Panc1 (cell line): ENCODE results near the gene TMOD2. TPM values are rescaled to one million over a fixed set of nuclear protein-coding genes. Genes with fewer than 3 reads are reported as not detected.
A peak's percentile ranks its signal among the peaks of the same experiment; 100 is the strongest.

Experiments
- ATAC-seq: fragments of 200-7000 bp; cut with Tn5 transposase; 2 replicates; pipeline ENCODE4 v1.9.1; 2020; ENCODE audit warnings: mild to moderate bottlenecking, moderate library complexity
- BruUV-seq: library from RNA; stranded (reverse); fragments of 400-500 nt; replicated peaks from 2 replicates; lab custom pipeline; 2021; lab: Mats Ljungman, UMichigan
- CTCF ChIA-PET: fragments of 300-600 bp; sonication (Branson Sonifier 250); formaldehyde crosslinking; loops from one replicate; lab custom pipeline; 2022; ENCODE audit warnings: antibody characterized with exemption; lab: Charles Lee
- POLR2A ChIA-PET: fragments of 300-600 bp; sonication (Branson Sonifier 250); formaldehyde crosslinking; loops from one replicate; lab custom pipeline; 2022; ENCODE audit warnings: antibody characterized with exemption; lab: Charles Lee
- DNase-seq: peaks from one replicate; pipeline ENCODE4 v3.0.0-alpha.2; 2010; ENCODE audit warnings: low read depth, low spot score
- H3K27ac ChIP-seq: 2 replicates; pipeline ENCODE4 v1.5.1; 2011; ENCODE audit warnings: mild to moderate bottlenecking, low read length, inconsistent platforms
- H3K27me3 ChIP-seq: fragments of 200-500 bp; sonication (Bioruptor generic); 2 replicates; pipeline ENCODE4 v1.6.0; 2014; ENCODE audit warnings: low read length, inconsistent platforms; ENCODE audit not compliant: control insufficient read depth, insufficient read depth
- H3K36me3 ChIP-seq: fragments of 200-500 bp; sonication (Bioruptor generic); 2 replicates; pipeline ENCODE4 v1.5.1; 2014; ENCODE audit warnings: inconsistent platforms, mild to moderate bottlenecking, low read length, moderate library complexity; ENCODE audit not compliant: control insufficient read depth, insufficient read depth
- H3K4me1 ChIP-seq: 2 replicates; pipeline ENCODE4 v1.5.1; 2011; ENCODE audit warnings: inconsistent platforms, mild to moderate bottlenecking, low read length, moderate library complexity; ENCODE audit not compliant: control insufficient read depth, insufficient read depth
- H3K4me3 ChIP-seq, 2 experiments: 2 replicates each; pipeline ENCODE4 v1.5.1; 2011 to 2012; ENCODE audit warnings: low read depth in 2 of 2, low read length in 2 of 2, mild to moderate bottlenecking in 2 of 2, inconsistent platforms in 1 of 2, moderate library complexity in 1 of 2
- H3K9me3 ChIP-seq: fragments of 200-500 bp; sonication (Bioruptor generic); 2 replicates; pipeline ENCODE4 v1.5.1; 2014; ENCODE audit warnings: low read depth, mild to moderate bottlenecking, inconsistent platforms, low read length, moderate library complexity; ENCODE audit not compliant: control insufficient read depth, insufficient read depth
- POLR2AphosphoS5 ChIP-seq: IDR thresholded peaks from 2 replicates; pipeline ENCODE4 v1.6.1; 2012; ENCODE audit warnings: mild to moderate bottlenecking, low read depth, low read length, moderate library complexity
- REST ChIP-seq, 2 experiments: IDR thresholded peaks; 2 replicates each; pipeline ENCODE4 v1.6.1; 2011 to 2012; ENCODE audit warnings: low read depth in 2 of 2, control low read depth in 1 of 2, low read length in 1 of 2, mild to moderate bottlenecking in 1 of 2, moderate library complexity in 1 of 2; ENCODE audit not compliant: insufficient read depth in 1 of 2
- SIN3A ChIP-seq: IDR thresholded peaks from 2 replicates; pipeline ENCODE4 v1.6.1; 2012; ENCODE audit warnings: low read depth, mild to moderate bottlenecking, low read length, moderate library complexity, borderline replicate concordance; ENCODE audit not compliant: insufficient read depth
- TCF7L2 ChIP-seq: IDR thresholded peaks from 2 replicates; pipeline ENCODE4 v1.6.1; 2011; ENCODE audit warnings: mild to moderate bottlenecking, low read depth, low read length, inconsistent platforms
- in situ Hi-C: cut with HindIII; loops from 2 replicates; pipeline ENCODE4 v1.10.0; 2016; ENCODE audit warnings: low sequenced_read_pairs, low pct_unique_long_range_greater_than_20kb
- intact Hi-C: fragments of 100-400 bp; cut with micrococcal nuclease; formaldehyde crosslinking; loops from one replicate; pipeline ENCODE4 v1.10.0; 2022; ENCODE audit not compliant: unreplicated experiment
- total RNA-seq: library from RNA; stranded (reverse); gene quantifications from one replicate; pipeline ENCODE4 v1.2.1, GENCODE V29; 2021; ENCODE audit not compliant: unreplicated experiment
- TF ChIP-seq, protein P1 (sequence below): fragments of 450-650 bp; IDR thresholded peaks from 2 replicates; pipeline ENCODE4 v1.5.1; 2017; ENCODE audit warnings: mild to moderate bottlenecking

Gene TMOD2
- total RNA-seq, 1 experiment from 2014 or later, result 1.7 TPM

GRCh38 chr15:51844747-51845426, 93.5 kb downstream of the TMOD2 start:
- TF ChIP-seq POLR2AphosphoS5 (no peak), REST (IDR thresholded peaks at IDR 0.05; ENCODE audit: insufficient read depth in 1 of 2, low read depth in 2 of 2, low read length in 1 of 2) (no peak), TCF7L2 (no peak), SIN3A (no peak)
- TF ChIP-seq, protein P1, sequence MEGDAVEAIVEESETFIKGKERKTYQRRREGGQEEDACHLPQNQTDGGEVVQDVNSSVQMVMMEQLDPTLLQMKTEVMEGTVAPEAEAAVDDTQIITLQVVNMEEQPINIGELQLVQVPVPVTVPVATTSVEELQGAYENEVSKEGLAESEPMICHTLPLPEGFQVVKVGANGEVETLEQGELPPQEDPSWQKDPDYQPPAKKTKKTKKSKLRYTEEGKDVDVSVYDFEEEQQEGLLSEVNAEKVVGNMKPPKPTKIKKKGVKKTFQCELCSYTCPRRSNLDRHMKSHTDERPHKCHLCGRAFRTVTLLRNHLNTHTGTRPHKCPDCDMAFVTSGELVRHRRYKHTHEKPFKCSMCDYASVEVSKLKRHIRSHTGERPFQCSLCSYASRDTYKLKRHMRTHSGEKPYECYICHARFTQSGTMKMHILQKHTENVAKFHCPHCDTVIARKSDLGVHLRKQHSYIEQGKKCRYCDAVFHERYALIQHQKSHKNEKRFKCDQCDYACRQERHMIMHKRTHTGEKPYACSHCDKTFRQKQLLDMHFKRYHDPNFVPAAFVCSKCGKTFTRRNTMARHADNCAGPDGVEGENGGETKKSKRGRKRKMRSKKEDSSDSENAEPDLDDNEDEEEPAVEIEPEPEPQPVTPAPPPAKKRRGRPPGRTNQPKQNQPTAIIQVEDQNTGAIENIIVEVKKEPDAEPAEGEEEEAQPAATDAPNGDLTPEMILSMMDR, result no peak
- H3K9me3 ChIP-seq, result no peaks in the 10 kb centered on the region
- intact Hi-C loops (no loop called here), in situ Hi-C loops (no loop called here)
- POLR2A ChIA-PET, result interaction anchor here (0.5 kb wide), 1 partner anchor 17 kb away, joined by 3 read pairs; no protein-coding TSS in a partner anchor
- DNase-seq (no peak), ATAC-seq (no peak)
- H3K27me3 ChIP-seq, result no peaks in the 10 kb centered on the region
- H3K27ac ChIP-seq, result 0 out of 2 replicates have a peak overlapping the region, but pooled peaks have one; percentile 18
- CTCF ChIA-PET, result interaction anchor here (0.6 kb wide), 1 partner anchor 68 kb away, joined by 3 read pairs; no protein-coding TSS in a partner anchor
- H3K4me3 ChIP-seq, result no peak overlapping the region
- H3K36me3 ChIP-seq, result no peaks in the 10 kb centered on the region
- H3K4me1 ChIP-seq, result peaks cover 39% of the 10 kb centered on the region
- no TSS peak for BruUV-seq

GRCh38 chr15:51846066-51846462, 94.7 kb downstream of the TMOD2 start:
- intact Hi-C loops, result no loop called here
- H3K4me1 ChIP-seq, result peaks cover 34% of the 10 kb centered on the region
- H3K36me3 ChIP-seq, result no peaks in the 10 kb centered on the region
- no peak overlapping the region for H3K27ac ChIP-seq
- BruUV-seq, result no TSS peak
- DNase-seq (no peak), ATAC-seq (no peak)
- TF ChIP-seq POLR2AphosphoS5, result no peak
- TF ChIP-seq, protein P1, result no peak
- TF ChIP-seq REST (IDR thresholded peaks at IDR 0.05; ENCODE audit: insufficient read depth in 1 of 2, low read depth in 2 of 2, low read length in 1 of 2), result no peak
- TF ChIP-seq SIN3A, result no peak
- no peak for TF ChIP-seq TCF7L2
- ChIA-PET POLR2A (interaction anchor here (0.6 kb wide), 1 partner anchor 227 kb away, joined by 17 read pairs; no protein-coding TSS in a partner anchor), CTCF (no interaction called here)
- no peaks in the 10 kb centered on the region for H3K9me3 ChIP-seq
- no peak overlapping the region for H3K4me3 ChIP-seq
- H3K27me3 ChIP-seq, result no peaks in the 10 kb centered on the region
- in situ Hi-C loops, result no loop called here
